RWPE1 (cell line): ENCODE data around the gene DDX23.

Experiments used
- CTCF ChIA-PET: fragments of 350-600 bp; sonication (Branson Sonifier 250); formaldehyde crosslinking; extraction: SDS; loops from one replicate; lab custom pipeline; 2021; lab: Yijun Ruan, JAX
- POLR2A ChIA-PET: fragments of 400-600 bp; formaldehyde crosslinking; extraction: SDS; loops from one replicate; lab custom pipeline; 2020; ENCODE audit warnings: antibody characterized with exemption; ENCODE audit not compliant: low non-redundant PET; lab: Yijun Ruan, JAX
- DNase-seq: peaks from one replicate; pipeline ENCODE4 v3.0.0; 2012; ENCODE audit warnings: low spot score
- H3K27ac ChIP-seq: fragments of 450-650 bp; 2 replicates; pipeline ENCODE4 v1.5.1; 2017
- CTCF ChIP-seq: fragments of 450-650 bp; conservative IDR thresholded peaks from 2 replicates; pipeline ENCODE4 v1.5.1; 2017; ENCODE audit warnings: low read depth, mild to moderate bottlenecking

DDX23 gene

GRCh38 chr12:48788854-48789775 is 62.8 kb downstream of the DDX23 start, which contains the start of gene ADCY6:
TSS of gene ADCY6 (minus strand) at chr12:48789089. CDS start at chr12:48783434, 5,655 bp downstream.
- H3K27ac ChIP-seq, result peak within 1 kb of the TSS; percentile 79
- DNase-seq, result peak; percentile 67
- POLR2A ChIA-PET, result interaction anchor here (0.6 kb wide), 2 partner anchors 11 to 26 kb away, joined by 3 to 7 read pairs; no protein-coding TSS in a partner anchor

GRCh38 chr12:48788524-48788853 is 63.5 kb downstream of the DDX23 start:
- H3K27ac ChIP-seq, result peak overlapping the region; percentile 79
- TF ChIP-seq CTCF, result no peak
- POLR2A ChIA-PET, result interaction anchor here (0.6 kb wide), 1 partner anchor 26 kb away, joined by 3 read pairs; no protein-coding TSS in a partner anchor
- CTCF ChIA-PET, result interaction anchor here (1.0 kb wide), 1 partner anchor 22 kb away, joined by 4 read pairs; no protein-coding TSS in a partner anchor
- peak; percentile 14 for DNase-seq

More at GRCh38 chr12:48788854-48789775, 62.8 kb downstream of the DDX23 start, which contains the start of gene ADCY6:
- CTCF ChIA-PET, result interaction anchor here (1.0 to 1.8 kb wide), 2 partner anchors 23 to 36 kb away, joined by 4 read pairs; no protein-coding TSS in a partner anchor
- no peak for TF ChIP-seq CTCF

- H3K27ac ChIP-seq, result peak overlapping the region; percentile 79
- no peak for TF ChIP-seq CTCF
- ChIA-PET CTCF (interaction anchor here (1.0 kb wide), 1 partner anchor 21 kb away, joined by 4 read pairs; no protein-coding TSS in a partner anchor), POLR2A (no interaction called here)
- no peak for DNase-seq
These were observed 64.0 kb downstream of the DDX23 start for GRCh38 chr12:48787791-48788523.

GRCh38 chr12:48786591-48787544 is 65.1 kb downstream of the DDX23 start:
- CTCF ChIA-PET, result no interaction called here
- no peak for TF ChIP-seq CTCF

GRCh38 chr12:48783432-48783831 is 68.5 kb downstream of the DDX23 start:
- TF ChIP-seq CTCF, result no peak
- POLR2A ChIA-PET, result no interaction called here
- DNase-seq, result no peak
- CTCF ChIA-PET, result interaction anchor here (1.0 kb wide), 1 partner anchor 31 kb away, joined by 3 read pairs; no protein-coding TSS in a partner anchor
- no peak overlapping the region for H3K27ac ChIP-seq

More at GRCh38 chr12:48786591-48787544, 65.1 kb downstream of the DDX23 start:
- peak overlapping the region; percentile 79 for H3K27ac ChIP-seq
- POLR2A ChIA-PET, result no interaction called here
- no peak for DNase-seq
